Right ventricle myocardium superior (tissue), 1 donor: ENCODE measurements around the gene SYT2. TPM values are rescaled to one million over a fixed set of nuclear protein-coding genes. Genes with fewer than 3 reads are reported as not detected.
"Not testable (repeated sequence)": the region's sequence is repeated elsewhere in the genome, so short reads cannot be mapped to it uniquely, and the experiment has no call there.

Experiments used
- ATAC-seq: fragments of 200-7000 bp; cut with Tn5 transposase; one replicate; pipeline ENCODE4 v1.9.1; 2020; ENCODE audit warnings: mild to moderate bottlenecking; ENCODE audit not compliant: poor library complexity
- DNase-seq: peaks from one replicate; pipeline ENCODE4 v3.0.0-alpha.2; 2020
- intact Hi-C: fragments of 100-400 bp; cut with DNase I; formaldehyde crosslinking; loops from one replicate; pipeline ENCODE4 v1.11.2; 2022
- total RNA-seq: library from RNA; stranded (reverse); fragmentation: NEBNext Ultra II Directional; extraction: Animal tissue kit (Norgen Biotek cat#: 25700); gene quantifications from one replicate; pipeline ENCODE4 v1.2.1, GENCODE V29; 2021
- donor health status: DM: no; HTN: yes; CAD: no; lungs with severe emphysema.

Gene SYT2
- total RNA-seq, 1 donor from 2014 or later, result not detected

- DNase-seq (peak; percentile 90), ATAC-seq (peak; percentile 81)
- intact Hi-C loops, result no loop called here
Observed at GRCh38 chr1:202589190-202589930, 120.9 kb downstream of the SYT2 start.

- no peak for DNase-seq
- intact Hi-C loops, result no loop called here
Observed at GRCh38 chr1:202588503-202589189, 121.6 kb downstream of the SYT2 start.

GRCh38 chr1:202587859-202588485 lies 122.3 kb downstream of the SYT2 start:
- no peak for DNase-seq
- intact Hi-C loops, result no loop called here

More at GRCh38 chr1:202588503-202589189, 121.6 kb downstream of the SYT2 start:
- peak; percentile 28 for ATAC-seq

GRCh38 chr1:202586871-202587270 lies 123.4 kb downstream of the SYT2 start:
- intact Hi-C loops, result no loop called here
- no peak for DNase-seq

More at GRCh38 chr1:202587859-202588485, 122.3 kb downstream of the SYT2 start:
- no peak for ATAC-seq

GRCh38 chr1:202586018-202586821 lies 124.0 kb downstream of the SYT2 start:
- peak; percentile 58 for DNase-seq
- intact Hi-C loops, result no loop called here
- peak; percentile 0 for ATAC-seq

More at GRCh38 chr1:202586871-202587270, 123.4 kb downstream of the SYT2 start:
- ATAC-seq, result no peak

GRCh38 chr1:202585590-202585933 lies 124.7 kb downstream of the SYT2 start:
- DNase-seq (no peak), ATAC-seq (no peak)
- intact Hi-C loops, result no loop called here

- intact Hi-C loops, result no loop called here
- ATAC-seq, result no peak
- no peak for DNase-seq
Observed at GRCh38 chr1:202584707-202585589, 125.3 kb downstream of the SYT2 start.

- ATAC-seq, DNase-seq, intact Hi-C loops: not testable (repeated sequence)
Observed at GRCh38 chr1:202582350-202582749, 127.9 kb downstream of the SYT2 start.

GRCh38 chr1:202580619-202581018 lies 129.6 kb downstream of the SYT2 start:
- intact Hi-C loops, result no loop called here
- no peak for ATAC-seq

GRCh38 chr1:202579806-202580205 lies 130.4 kb downstream of the SYT2 start:
- ATAC-seq (no peak), DNase-seq (no peak)
- intact Hi-C loops, result no loop called here

More at GRCh38 chr1:202580619-202581018, 129.6 kb downstream of the SYT2 start:
- DNase-seq, result no peak

- intact Hi-C loops, result no loop called here
Observed at GRCh38 chr1:202578565-202578964, 131.7 kb downstream of the SYT2 start.

GRCh38 chr1:202578001-202578504 lies 132.2 kb downstream of the SYT2 start:
- DNase-seq, result no peak
- intact Hi-C loops, result no loop called here
- no peak for ATAC-seq

More at GRCh38 chr1:202578565-202578964, 131.7 kb downstream of the SYT2 start:
- no peak for DNase-seq
- peak; percentile 34 for ATAC-seq

GRCh38 chr1:202577381-202577780 lies 132.9 kb downstream of the SYT2 start:
- DNase-seq, result no peak
- intact Hi-C loops, result no loop called here
- ATAC-seq, result no peak

- no peak for DNase-seq
- peak; percentile 14 for ATAC-seq
Observed at GRCh38 chr1:202576816-202577215, 133.4 kb downstream of the SYT2 start.

GRCh38 chr1:202575918-202576653 lies 134.2 kb downstream of the SYT2 start:
- DNase-seq, result no peak
- intact Hi-C loops, result no loop called here
- ATAC-seq, result no peak

More at GRCh38 chr1:202576816-202577215, 133.4 kb downstream of the SYT2 start:
- intact Hi-C loops, result no loop called here

GRCh38 chr1:202572867-202573266 lies 137.4 kb downstream of the SYT2 start:
- intact Hi-C loops, result no loop called here
- no peak for DNase-seq
- ATAC-seq, result no peak
